HG02852 (cell line): ENCODE measurements around the gene ZNF391.
"Not testable (repeated sequence)": the region's sequence is repeated elsewhere in the genome, so short reads cannot be mapped to it uniquely, and the experiment has no call there.

Experiments used
- ATAC-seq: cut with Tn5 transposase; IDR thresholded peaks from one replicate; pipeline ENCODE4 v1.9.1; 2021; ENCODE audit warnings: mild to moderate bottlenecking, moderate library complexity; ENCODE audit not compliant: unreplicated experiment

The ZNF391 gene

GRCh38 chr6:27388293-27389197 is at the start of gene ZNF391:
Gene ZNF391, plus strand, starts transcription at chr6:27388759. Its CDS starts 11,612 bp downstream, at chr6:27400371.
- ATAC-seq: peak; percentile 90

DNA sequence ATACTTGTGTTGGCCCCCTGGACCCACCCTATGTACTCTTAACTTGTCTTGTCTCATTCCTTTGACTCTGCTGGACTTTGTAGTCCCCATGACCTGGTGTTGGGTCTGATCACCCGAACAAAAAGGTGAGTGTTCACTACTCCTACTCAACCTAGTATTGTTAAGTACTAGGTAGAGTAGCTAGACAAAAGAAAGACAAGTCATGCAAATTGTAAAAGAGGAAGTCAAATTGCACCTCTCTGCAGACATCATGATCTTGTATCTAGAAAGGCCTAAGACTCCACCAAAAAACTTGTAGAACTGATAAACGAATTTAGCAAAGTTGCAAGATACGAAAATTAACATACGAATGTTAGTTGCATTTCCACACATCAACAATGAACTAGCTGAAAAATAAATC is 35.7 kb upstream of the ZNF391 start:
- no peak for ATAC-seq

DNA sequence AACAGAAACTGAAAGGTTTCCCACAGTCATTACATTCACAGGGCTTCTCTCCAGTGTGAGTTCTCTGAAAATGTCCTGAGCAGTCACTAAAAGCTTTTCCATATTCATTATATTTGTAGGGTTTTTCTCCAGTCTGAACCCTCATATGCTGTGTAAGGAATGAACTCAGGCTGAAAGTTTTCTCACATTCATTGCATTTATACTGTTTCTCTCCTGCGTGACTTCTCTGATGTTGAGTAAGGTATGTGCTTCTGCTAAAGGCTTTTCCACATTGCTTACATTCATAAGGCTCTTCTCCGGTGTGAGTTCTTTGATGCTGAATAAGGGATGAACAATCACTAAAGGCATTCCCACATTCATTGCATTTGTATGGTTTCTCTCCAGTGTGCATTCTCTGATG is 29.8 kb upstream of the ZNF391 start:
- ATAC-seq: no peak

DNA sequence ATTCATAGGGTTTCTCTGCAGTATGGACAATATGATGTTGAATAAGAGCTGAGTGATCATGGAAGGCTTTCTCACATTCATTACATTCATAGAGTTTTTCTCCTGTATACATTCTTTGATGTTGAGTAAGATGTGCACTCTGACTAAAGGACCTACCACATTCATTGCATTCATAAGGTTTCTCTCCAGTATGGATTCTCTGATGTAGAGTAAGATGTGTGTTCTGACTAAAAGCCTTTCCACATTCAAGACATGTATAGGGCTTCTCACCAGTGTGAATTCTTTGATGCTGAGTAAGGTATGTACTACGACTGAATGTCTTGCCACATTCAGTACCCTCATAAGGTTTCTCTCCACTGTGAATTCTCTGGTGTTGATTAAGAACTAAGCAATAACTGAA is 29.3 kb upstream of the ZNF391 start:
- no peak for ATAC-seq

- ATAC-seq: no peak
These were observed 20.4 kb upstream of the ZNF391 start for GRCh38 chr6:27368202-27368601.

DNA sequence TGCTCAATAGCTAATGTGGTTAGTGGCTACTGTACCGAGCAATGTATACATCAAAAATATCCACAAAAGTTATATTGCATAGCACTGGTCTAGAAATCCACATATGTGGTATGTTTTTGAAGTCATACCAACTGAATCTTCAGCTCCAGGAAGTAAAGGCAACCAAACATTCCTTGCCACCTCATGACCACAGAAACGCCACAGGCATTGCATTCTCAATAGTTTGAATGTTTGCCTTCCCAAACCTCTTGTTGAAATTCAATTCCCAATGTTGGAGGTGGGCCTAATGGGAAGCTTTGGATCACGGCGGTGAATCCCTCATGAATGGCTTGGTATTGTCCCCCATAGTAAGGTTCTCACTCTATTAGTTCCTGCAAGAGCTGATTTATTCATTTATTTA is 18.2 kb upstream of the ZNF391 start:
- no peak for ATAC-seq

DNA sequence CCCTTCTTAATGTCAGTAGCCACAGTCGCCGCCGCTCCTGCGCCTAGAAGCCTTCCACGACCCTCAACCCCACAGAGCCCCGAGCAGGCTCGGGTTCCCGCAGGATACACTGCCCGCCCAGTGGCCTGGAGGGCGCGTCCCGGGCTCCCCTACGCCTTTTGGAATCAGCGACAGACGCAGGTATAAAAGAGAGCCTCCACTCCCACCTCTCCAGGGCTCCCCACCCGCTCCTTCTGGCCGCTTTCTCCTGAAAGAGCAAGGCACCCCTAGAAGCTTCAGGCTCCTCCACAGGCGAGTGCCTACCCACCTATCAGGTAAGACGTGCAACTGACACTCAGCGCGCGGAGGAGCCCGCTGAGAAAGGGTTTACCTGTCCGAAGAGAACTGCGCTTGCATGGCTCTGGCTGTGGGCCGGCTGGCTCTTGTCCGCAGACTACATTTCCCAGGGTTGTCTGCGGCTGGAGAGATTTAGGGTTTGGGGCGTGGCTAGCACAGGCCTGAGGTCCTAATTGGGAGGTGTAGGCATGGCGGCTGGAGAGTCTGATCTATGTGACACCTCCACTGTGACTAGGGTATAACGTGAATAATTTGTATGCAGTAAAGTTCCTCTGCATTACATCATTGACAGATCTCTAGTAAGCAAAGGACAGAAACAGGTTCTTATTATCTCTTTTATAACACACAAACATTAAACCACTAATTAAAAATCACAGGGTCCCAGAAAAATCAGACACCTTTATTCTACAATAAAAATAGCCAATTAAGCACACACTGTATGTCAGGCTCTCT is 13.5 kb upstream of the ZNF391 start:
- ATAC-seq: peak; percentile 88

- ATAC-seq: no peak
These were observed 12.9 kb upstream of the ZNF391 start for GRCh38 chr6:27375613-27376079.

DNA sequence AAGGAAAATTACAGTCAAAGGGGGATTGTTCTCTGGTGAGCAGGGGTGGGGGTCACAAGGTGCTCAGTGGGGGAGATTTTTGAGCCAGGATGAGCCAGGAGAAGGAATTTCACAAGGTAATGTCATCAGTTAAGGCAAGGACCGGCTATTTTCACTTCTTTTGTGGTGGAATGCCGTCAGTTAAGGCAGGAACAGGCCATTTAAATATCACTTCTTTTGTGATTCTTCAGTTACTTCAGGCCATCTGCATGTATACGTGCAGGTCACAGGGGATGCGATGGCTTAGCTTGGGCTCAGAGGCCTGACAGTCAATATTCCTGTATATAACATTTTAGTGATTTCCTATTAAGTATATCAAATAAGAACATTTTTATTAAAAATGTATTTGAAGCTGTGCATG is 10.2 kb upstream of the ZNF391 start:
- not testable (repeated sequence) for ATAC-seq

GRCh38 chr6:27381001-27381400 is 7.6 kb upstream of the ZNF391 start:
- ATAC-seq: not testable (repeated sequence)

DNA sequence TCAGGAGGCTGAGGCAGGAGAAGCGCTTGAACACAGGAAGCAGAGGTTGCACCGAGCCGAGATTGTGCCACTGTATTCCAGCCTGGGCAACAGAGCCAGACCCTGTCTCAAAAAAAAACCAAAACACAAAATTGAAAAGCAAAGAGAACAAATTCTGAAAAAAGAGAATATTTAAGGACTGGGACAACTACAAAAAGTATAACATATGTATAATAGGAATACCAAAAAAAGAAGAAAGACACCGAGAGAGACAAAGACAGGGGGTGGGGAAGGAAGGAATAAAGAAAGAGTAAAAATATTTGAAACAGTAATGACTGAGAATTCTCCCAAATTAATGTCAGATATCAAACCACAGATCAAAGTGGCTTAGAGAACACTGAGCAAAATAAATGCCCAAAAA is 5.5 kb upstream of the ZNF391 start:
- no peak for ATAC-seq

DNA sequence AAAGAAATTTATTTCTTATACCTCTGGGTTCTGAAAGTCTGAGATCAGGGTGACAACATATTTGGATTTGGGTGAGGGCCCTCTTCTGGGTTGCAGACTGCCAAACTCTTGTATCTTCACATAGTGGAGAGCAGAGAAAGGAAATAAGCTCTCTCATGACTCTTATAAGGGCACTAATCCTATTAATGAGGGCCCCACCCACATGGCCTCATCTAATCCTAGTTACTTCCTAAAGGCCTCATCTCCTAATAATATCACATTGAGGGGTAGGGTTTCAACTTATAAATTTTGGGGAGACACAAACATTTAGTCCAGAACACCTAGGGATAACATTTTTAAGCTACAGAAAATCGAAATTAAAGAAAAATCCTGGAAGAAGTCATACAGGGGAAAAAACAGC is 5.1 kb upstream of the ZNF391 start:
- no peak for ATAC-seq

DNA sequence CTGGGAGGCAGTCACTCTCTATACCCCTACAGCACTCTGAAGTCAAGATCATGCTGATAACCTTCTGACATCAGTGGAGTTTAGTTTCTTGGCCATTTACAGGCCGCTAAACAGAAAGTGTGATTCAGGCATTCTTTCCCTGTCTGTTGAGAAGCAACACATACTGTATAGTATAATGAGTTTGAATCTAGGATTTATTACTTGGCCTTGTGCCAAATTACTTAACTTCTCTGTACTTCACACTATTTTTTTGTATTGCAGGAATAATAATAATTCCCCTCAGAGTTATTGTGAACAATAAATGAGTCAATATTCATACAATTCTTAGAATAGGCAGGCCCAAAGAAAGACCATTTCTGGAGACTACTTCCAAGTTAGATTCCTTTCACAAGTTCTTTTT is 4.1 kb downstream of the ZNF391 start:
- ATAC-seq: no peak

- ATAC-seq: no peak
These were observed 5.5 kb downstream of the ZNF391 start for GRCh38 chr6:27394073-27394472.

GRCh38 chr6:27400877-27401642 is 12.5 kb downstream of the ZNF391 start:
- ATAC-seq: no peak

GRCh38 chr6:27406085-27406484 is 17.5 kb downstream of the ZNF391 start:
- no peak for ATAC-seq

DNA sequence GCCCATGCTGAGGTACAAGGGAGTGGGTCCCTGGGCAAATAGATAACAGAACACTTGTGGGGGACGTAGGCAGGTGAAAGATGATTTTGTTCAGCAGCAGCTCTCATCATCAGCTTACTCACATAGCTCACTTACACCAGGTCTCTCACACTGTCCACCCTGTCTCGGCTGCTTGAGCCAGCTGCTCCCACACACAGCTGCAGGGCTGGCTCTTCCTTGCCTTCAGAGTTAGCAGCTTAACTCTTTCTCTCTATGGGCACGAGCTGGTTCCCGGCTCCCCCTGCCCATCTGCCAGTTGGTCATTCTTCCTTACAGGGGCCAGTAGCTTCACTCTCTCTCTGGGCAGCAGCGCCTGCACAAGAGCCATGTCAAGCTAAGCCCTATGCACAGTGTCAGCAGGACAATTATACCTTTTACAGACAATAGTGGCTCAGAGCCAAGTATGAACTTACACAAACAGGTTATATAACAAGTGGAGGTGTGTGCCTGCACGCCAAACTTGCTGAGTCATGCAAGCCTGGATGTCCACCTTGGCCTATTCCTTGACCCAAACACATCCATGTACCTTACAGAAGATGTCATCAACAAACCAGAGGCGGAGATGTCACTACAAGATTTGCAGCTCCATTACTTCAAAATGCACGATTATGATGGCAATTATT is 18.7 kb downstream of the ZNF391 start:
- no peak for ATAC-seq

GRCh38 chr6:27414300-27414699 is 25.7 kb downstream of the ZNF391 start:
- no peak for ATAC-seq

DNA sequence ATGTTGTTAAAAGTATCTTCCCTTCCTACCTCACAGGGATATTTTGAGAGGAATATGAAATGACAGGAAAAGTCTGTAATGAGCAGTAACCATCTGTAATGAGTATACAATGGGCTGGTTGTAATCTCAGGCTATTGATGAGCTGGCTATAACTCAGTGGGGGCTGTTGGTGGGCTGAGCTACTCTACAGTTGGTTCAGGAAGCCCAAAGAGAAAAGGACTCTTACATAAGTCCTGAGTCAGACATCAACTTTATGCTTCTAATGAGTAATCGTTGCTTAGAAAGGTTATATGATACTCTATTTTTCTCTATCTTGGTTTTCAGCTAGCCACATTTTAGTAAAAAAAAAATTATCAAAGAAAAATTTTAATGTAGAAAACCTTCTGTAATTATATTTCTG is 26.4 kb downstream of the ZNF391 start:
- ATAC-seq: no peak

GRCh38 chr6:27415898-27416297 is 27.3 kb downstream of the ZNF391 start:
- ATAC-seq: no peak

DNA sequence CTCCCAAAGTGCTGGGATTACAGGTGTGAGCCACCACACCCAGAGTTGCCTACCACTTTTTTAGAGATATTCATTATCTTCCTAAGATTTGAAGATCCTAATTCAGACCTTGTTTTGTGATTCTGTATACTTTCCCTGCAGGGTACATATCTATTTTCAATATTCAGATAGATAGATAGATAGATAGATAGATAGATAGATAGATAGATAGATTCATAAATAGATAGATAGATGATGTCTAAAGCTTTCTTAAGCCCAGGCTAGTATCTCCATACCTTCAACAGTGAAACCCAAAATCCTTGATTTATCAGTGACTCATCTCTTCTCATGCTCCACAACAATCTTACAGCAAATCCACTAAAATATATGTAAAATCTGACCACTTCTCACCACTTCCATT is 30.8 kb downstream of the ZNF391 start:
- no peak for ATAC-seq
